ENCODE measurements around the gene TNS3. TPM values are rescaled to one million over a fixed set of nuclear protein-coding genes. Genes with fewer than 3 reads are reported as not detected.
A peak's percentile ranks its signal among the peaks of the same experiment; 100 is the strongest.

Gene TNS3
- total and polyA plus RNA-seq, 7 donors, result 17.4 to 43.8 (median 28.8) TPM

- no peak for TF ChIP-seq POLR2A (IDR thresholded peaks at IDR 0.05)
- TF ChIP-seq EP300 (IDR thresholded peaks at IDR 0.05), result no peak
- no peak for TF ChIP-seq POLR2AphosphoS5 (IDR thresholded peaks at IDR 0.05)
- TF ChIP-seq, protein P1, sequence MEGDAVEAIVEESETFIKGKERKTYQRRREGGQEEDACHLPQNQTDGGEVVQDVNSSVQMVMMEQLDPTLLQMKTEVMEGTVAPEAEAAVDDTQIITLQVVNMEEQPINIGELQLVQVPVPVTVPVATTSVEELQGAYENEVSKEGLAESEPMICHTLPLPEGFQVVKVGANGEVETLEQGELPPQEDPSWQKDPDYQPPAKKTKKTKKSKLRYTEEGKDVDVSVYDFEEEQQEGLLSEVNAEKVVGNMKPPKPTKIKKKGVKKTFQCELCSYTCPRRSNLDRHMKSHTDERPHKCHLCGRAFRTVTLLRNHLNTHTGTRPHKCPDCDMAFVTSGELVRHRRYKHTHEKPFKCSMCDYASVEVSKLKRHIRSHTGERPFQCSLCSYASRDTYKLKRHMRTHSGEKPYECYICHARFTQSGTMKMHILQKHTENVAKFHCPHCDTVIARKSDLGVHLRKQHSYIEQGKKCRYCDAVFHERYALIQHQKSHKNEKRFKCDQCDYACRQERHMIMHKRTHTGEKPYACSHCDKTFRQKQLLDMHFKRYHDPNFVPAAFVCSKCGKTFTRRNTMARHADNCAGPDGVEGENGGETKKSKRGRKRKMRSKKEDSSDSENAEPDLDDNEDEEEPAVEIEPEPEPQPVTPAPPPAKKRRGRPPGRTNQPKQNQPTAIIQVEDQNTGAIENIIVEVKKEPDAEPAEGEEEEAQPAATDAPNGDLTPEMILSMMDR (IDR thresholded peaks at IDR 0.05), result no peak
- no peaks in the 10 kb centered on the region for H3K36me3 ChIP-seq
- H3K27me3 ChIP-seq, result no peaks in the 10 kb centered on the region
- no peaks in the 10 kb centered on the region for H3K9me3 ChIP-seq
- H3K4me1 ChIP-seq, result peaks cover 0 to 81% (median 71%) of the 10 kb centered on the region in 4 donors
- intact Hi-C loops (cut with DNase I), result loop anchor here (5.0 kb wide), 1 partner anchor 79 kb away; no protein-coding TSS in a partner anchor
- peak overlapping the region; percentile 71 to 86 (median 78) for H3K27ac ChIP-seq
- no peak for DNase-seq
- 74 to 82% methylated on average over 7 of the region's 7 CpGs for WGBS, 2 donors
- H3K4me3 ChIP-seq, result peak overlapping the region in 3 of 4 donors; percentile 33 to 45 (median 38)
These were observed 253.3 kb downstream of the TNS3 start for GRCh38 chr7:47328392-47329319.

- 24 to 53% methylated on average over 24 of the region's 24 CpGs for WGBS, 2 donors
- DNase-seq, result peak; percentile 92
- H3K27ac ChIP-seq, result peak overlapping the region; percentile 71 to 86 (median 78)
- no peaks in the 10 kb centered on the region for H3K27me3 ChIP-seq
- peaks cover 0 to 73% (median 64%) of the 10 kb centered on the region in 4 donors for H3K4me1 ChIP-seq
- intact Hi-C loops (cut with DNase I), result loop anchor here (5.0 kb wide), 1 partner anchor 79 kb away; no protein-coding TSS in a partner anchor
- H3K4me3 ChIP-seq, result peak overlapping the region; percentile 11 to 45 (median 36)
- no peaks in the 10 kb centered on the region for H3K36me3 ChIP-seq
- H3K9me3 ChIP-seq, result no peaks in the 10 kb centered on the region
- peak; percentile 16 to 67 (median 48) for TF ChIP-seq POLR2AphosphoS5 (IDR thresholded peaks at IDR 0.05)
- no peak for TF ChIP-seq EP300 (IDR thresholded peaks at IDR 0.05)
- no peak for TF ChIP-seq POLR2A (IDR thresholded peaks at IDR 0.05)
- TF ChIP-seq, protein P1 (IDR thresholded peaks at IDR 0.05), result no peak
These were observed 254.1 kb downstream of the TNS3 start for GRCh38 chr7:47327698-47328391.

DNA sequence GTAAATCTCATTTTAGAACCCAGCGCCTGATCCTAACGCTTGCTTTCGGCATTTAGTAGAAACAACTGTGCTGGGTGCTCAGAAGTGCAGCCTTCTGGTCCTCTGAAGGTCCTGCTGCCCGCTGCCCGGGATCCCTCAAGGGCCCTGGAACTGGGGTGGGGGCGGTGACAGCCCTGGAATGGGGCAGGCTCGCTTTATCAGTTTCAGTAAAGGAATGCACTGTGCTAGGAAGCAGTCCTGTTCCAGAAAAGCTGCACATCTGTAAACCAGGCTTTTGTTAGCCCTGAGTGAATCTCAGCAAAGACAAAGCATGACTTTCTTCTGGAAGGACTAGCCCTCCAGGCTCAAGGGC, 254.6 kb downstream of the TNS3 start:
- no peak for DNase-seq
- TF ChIP-seq EP300 (IDR thresholded peaks at IDR 0.05), result no peak
- TF ChIP-seq POLR2AphosphoS5 (IDR thresholded peaks at IDR 0.05), result no peak
- TF ChIP-seq, protein P1 (IDR thresholded peaks at IDR 0.05), result no peak
- no peak for TF ChIP-seq POLR2A (IDR thresholded peaks at IDR 0.05)
- H3K27me3 ChIP-seq, result no peaks in the 10 kb centered on the region
- peak overlapping the region; percentile 71 to 86 (median 78) for H3K27ac ChIP-seq
- H3K9me3 ChIP-seq, result no peaks in the 10 kb centered on the region
- peaks cover 0 to 68% (median 58%) of the 10 kb centered on the region in 4 donors for H3K4me1 ChIP-seq
- 84 to 89% methylated on average over 7 of the region's 7 CpGs for WGBS, 2 donors
- no peaks in the 10 kb centered on the region for H3K36me3 ChIP-seq
- intact Hi-C loops (cut with DNase I), result loop anchor here (5.0 kb wide), 1 partner anchor 80 kb away; no protein-coding TSS in a partner anchor
- peak overlapping the region; percentile 11 to 45 (median 36) for H3K4me3 ChIP-seq

GRCh38 chr7:47326808-47327207, 255.1 kb downstream of the TNS3 start:
- TF ChIP-seq POLR2AphosphoS5 (IDR thresholded peaks at IDR 0.05) (peak in 2 of 4 donors; percentile 6 to 31), POLR2A (IDR thresholded peaks at IDR 0.05) (no peak)
- Histone ChIP-seq H3K4me1 (peaks cover 0 to 62% (median 53%) of the 10 kb centered on the region in 4 donors), H3K27ac (peak overlapping the region; percentile 71 to 86 (median 78)), H3K36me3 (no peaks in the 10 kb centered on the region), H3K9me3 (no peaks in the 10 kb centered on the region), H3K4me3 (peak overlapping the region; percentile 2 to 45 (median 36)), H3K27me3 (no peaks in the 10 kb centered on the region)
- 66 to 74% methylated on average over 8 of the region's 8 CpGs for WGBS, 2 donors
- intact Hi-C loops (cut with DNase I), result loop anchor here (5.0 kb wide), 1 partner anchor 80 kb away; no protein-coding TSS in a partner anchor
- peak; percentile 73 for DNase-seq
